K562 (cell line): Measurements from ENCODE around the gene NAGPA.

ENCODE experiments used
- CTCF ChIP-seq, 3 experiments: IDR thresholded peaks in 2 of 3; conservative IDR thresholded peaks in 1 of 3; 2 replicates each; pipeline ENCODE4 v1.5.1; 2011 to 2012; ENCODE audit warnings: low read length in 3 of 3, mild to moderate bottlenecking in 3 of 3, control low read depth in 2 of 3, improper control_type of control experiment in 1 of 3, inconsistent platforms in 1 of 3, low read depth in 1 of 3, mixed read lengths in 1 of 3, moderate library complexity in 1 of 3; ENCODE audit not compliant: insufficient read depth in 2 of 3
- IRF1 ChIP-seq: sonication (generic); formaldehyde crosslinking; IDR thresholded peaks from 2 replicates; pipeline ENCODE4 v1.8.0; 2022; ENCODE audit warnings: missing genetic modification reagents, mild to moderate bottlenecking, borderline replicate concordance
- MAZ ChIP-seq, 2 experiments: fragments of 450-650 bp in 1 of 2; sonication (generic) in 1 of 2; formaldehyde crosslinking; IDR thresholded peaks in 1 of 2; conservative IDR thresholded peaks in 1 of 2; 2 replicates each; pipeline versions ENCODE4 v1.4.0 to v1.5.0; 2020; ENCODE audit warnings: mild to moderate bottlenecking in 1 of 2, missing genetic modification reagents in 1 of 2
- NCOA4 ChIP-seq: fragments of 450-650 bp; IDR thresholded peaks from 2 replicates; pipeline ENCODE4 v1.6.1; 2018; ENCODE audit warnings: mild to moderate bottlenecking; ENCODE audit not compliant: partially characterized antibody

- TF ChIP-seq MAZ (CRISPR knock-in tag; conservative IDR thresholded peaks at IDR 0.05 in 1 of 2, IDR thresholded peaks at IDR 0.05 in 1 of 2) (no peak), IRF1 (CRISPR knock-in tag) (no peak), CTCF (IDR thresholded peaks at IDR 0.05 in 2 of 3, conservative IDR thresholded peaks at IDR 0.05 in 1 of 3; ENCODE audit: insufficient read depth in 2 of 3, low read depth in 1 of 3, low read length in 3 of 3) (no peak), NCOA4 (no peak)
Observed at GRCh38 chr16:4988647-4989046, 45.1 kb downstream of the NAGPA start.
